OCI-LY3 (cell line): ENCODE measurements around the gene SH3PXD2A.

Experiments
- H2AFZ ChIP-seq: fragments of 200-600, 300-600 bp; shearing (Covaris generic); 2 replicates; pipeline ENCODE4 v1.6.0; 2014; ENCODE audit warnings: antibody characterized with exemption, low read depth, low read length
- H3K27ac ChIP-seq: fragments of 200-600, 300-600 bp; sonication (generic); 2 replicates; pipeline ENCODE4 v1.5.1; 2014; ENCODE audit warnings: mild to moderate bottlenecking, low read length, moderate library complexity, mixed read lengths
- H3K27me3 ChIP-seq: fragments of 200-600, 300-600 bp; sonication (generic); 2 replicates; pipeline ENCODE4 v1.6.1; 2014; ENCODE audit warnings: low read depth, low read length, mixed read lengths
- H3K36me3 ChIP-seq: fragments of 200-600, 300-600 bp; sonication (generic); replicated peaks from 2 replicates; pipeline ENCODE3; 2014; ENCODE audit warnings: low read depth, low read length, mixed read lengths
- H3K4me1 ChIP-seq: fragments of 300-600, 200-600 bp; sonication (generic); 2 replicates; pipeline ENCODE4 v1.6.1; 2014; ENCODE audit warnings: low read length, mixed read lengths
- H3K4me2 ChIP-seq: fragments of 200-600, 300-600 bp; sonication (generic); 2 replicates; pipeline ENCODE4 v1.6.1; 2014; ENCODE audit warnings: low read length, mixed read lengths
- H3K4me3 ChIP-seq: fragments of 300-600, 200-600 bp; sonication (generic); 2 replicates; pipeline ENCODE4 v1.5.1; 2014; ENCODE audit warnings: antibody characterized with exemption, mild to moderate bottlenecking, low read length, moderate library complexity
- H3K79me2 ChIP-seq: fragments of 300-600, 200-600 bp; shearing (Covaris generic); 2 replicates; pipeline ENCODE4 v1.6.1; 2014; ENCODE audit warnings: mild to moderate bottlenecking, low read length, mixed read lengths
- H3K9ac ChIP-seq: fragments of 300-600, 200-600 bp; shearing (Covaris generic); 2 replicates; pipeline ENCODE4 v1.6.0; 2014; ENCODE audit warnings: mild to moderate bottlenecking, low read length, moderate library complexity
- H3K9me3 ChIP-seq: fragments of 200-600, 300-600 bp; shearing (Covaris generic); 2 replicates; pipeline ENCODE4 v1.6.1; 2014; ENCODE audit warnings: low read length, mixed read lengths; ENCODE audit not compliant: insufficient read depth
- H4K20me1 ChIP-seq: fragments of 200-600, 300-600 bp; sonication (generic); 2 replicates; pipeline ENCODE4 v1.6.1; 2016; ENCODE audit warnings: low read length, mixed read lengths; ENCODE audit not compliant: insufficient read depth
- CTCF ChIP-seq: fragments of 200-600, 300-600 bp; sonication (generic); IDR thresholded peaks from 2 replicates; pipeline ENCODE4 v1.5.1; 2014; ENCODE audit warnings: antibody characterized with exemption, low read length, low read depth
- EZH2phosphoT487 ChIP-seq: fragments of 200-600 bp; shearing (Covaris generic); IDR thresholded peaks from 2 replicates; pipeline ENCODE4 v1.6.1; 2018; ENCODE audit warnings: antibody characterized with exemption, mixed run types, low read depth

The SH3PXD2A gene

GRCh38 chr10:103784723-103785418 is 70.5 kb downstream of the SH3PXD2A start:
- Histone ChIP-seq H3K36me3 (no peaks in the 10 kb centered on the region), H3K4me3 (no peak overlapping the region), H3K4me2 (no peak overlapping the region), H2AFZ (no peak overlapping the region), H4K20me1 (no peaks in the 10 kb centered on the region), H3K4me1 (no peaks in the 10 kb centered on the region), H3K27ac (no peak overlapping the region), H3K9ac (no peak overlapping the region), H3K79me2 (no peaks in the 10 kb centered on the region), H3K9me3 (no peaks in the 10 kb centered on the region), H3K27me3 (peaks cover 38% of the 10 kb centered on the region)
- TF ChIP-seq CTCF: no peak
- TF ChIP-seq EZH2phosphoT487: no peak

GRCh38 chr10:103784089-103784488 is 71.3 kb downstream of the SH3PXD2A start:
- no peaks in the 10 kb centered on the region for H3K36me3 ChIP-seq
- no peak overlapping the region for H3K4me2 ChIP-seq
- no peaks in the 10 kb centered on the region for H3K79me2 ChIP-seq
- H3K27ac ChIP-seq: no peak overlapping the region
- peaks cover 38% of the 10 kb centered on the region for H3K27me3 ChIP-seq
- H4K20me1 ChIP-seq: no peaks in the 10 kb centered on the region
- TF ChIP-seq EZH2phosphoT487 (no peak), CTCF (no peak)
- H3K9me3 ChIP-seq: no peaks in the 10 kb centered on the region
- no peaks in the 10 kb centered on the region for H3K4me1 ChIP-seq
- no peak overlapping the region for H2AFZ ChIP-seq
- no peak overlapping the region for H3K9ac ChIP-seq
- no peak overlapping the region for H3K4me3 ChIP-seq

- Histone ChIP-seq H3K4me2 (no peak overlapping the region), H2AFZ (no peak overlapping the region), H3K9ac (no peak overlapping the region), H3K27me3 (peaks cover 38% of the 10 kb centered on the region), H3K79me2 (no peaks in the 10 kb centered on the region), H3K4me1 (no peaks in the 10 kb centered on the region), H3K9me3 (no peaks in the 10 kb centered on the region), H4K20me1 (no peaks in the 10 kb centered on the region), H3K27ac (no peak overlapping the region), H3K4me3 (no peak overlapping the region), H3K36me3 (no peaks in the 10 kb centered on the region)
- TF ChIP-seq EZH2phosphoT487: no peak
- no peak for TF ChIP-seq CTCF
These were observed 71.7 kb downstream of the SH3PXD2A start for GRCh38 chr10:103783681-103784080.

GRCh38 chr10:103781329-103782061 is 73.9 kb downstream of the SH3PXD2A start:
- TF ChIP-seq EZH2phosphoT487 (no peak), CTCF (peak; percentile 28)
- Histone ChIP-seq H3K27ac (no peak overlapping the region), H3K4me2 (no peak overlapping the region), H3K79me2 (no peaks in the 10 kb centered on the region), H3K9me3 (no peaks in the 10 kb centered on the region), H3K27me3 (peaks cover 35% of the 10 kb centered on the region), H4K20me1 (no peaks in the 10 kb centered on the region), H3K4me3 (no peak overlapping the region), H3K36me3 (no peaks in the 10 kb centered on the region), H3K4me1 (no peaks in the 10 kb centered on the region), H3K9ac (no peak overlapping the region), H2AFZ (no peak overlapping the region)
